OCI-M1 (cell line): ENCODE results near the gene PCDH17.

Experiments used
- DNase-seq: peaks from one replicate; lab custom pipeline; 2025; lab: John Stamatoyannopoulos, UW

Gene PCDH17

GRCh38 chr13:57739543-57740190 lies 108.1 kb downstream of the PCDH17 start:
- DNase-seq, result no peak

DNA sequence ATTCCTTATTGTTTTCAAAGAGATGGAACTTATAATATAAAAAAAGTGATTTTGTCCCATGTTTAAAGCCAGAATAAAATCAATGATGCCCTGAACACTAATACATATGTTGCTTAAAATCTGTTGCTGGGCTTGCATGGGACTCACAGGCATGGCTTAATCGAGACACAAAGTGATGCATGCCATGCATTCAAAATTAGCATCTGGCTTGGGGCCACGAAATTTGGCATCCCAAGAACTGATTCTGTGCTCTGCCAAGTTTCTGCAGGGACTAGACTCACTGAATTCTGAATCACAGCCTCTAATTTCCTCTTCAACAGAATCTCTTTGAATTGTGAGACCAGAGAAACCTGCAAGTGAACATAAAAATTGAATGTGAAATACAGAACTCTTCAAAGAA lies 109.2 kb downstream of the PCDH17 start:
- no peak for DNase-seq

GRCh38 chr13:57748096-57748495 lies 116.6 kb downstream of the PCDH17 start:
- no peak for DNase-seq

- DNase-seq, result no peak
Observed at GRCh38 chr13:57760951-57761350, 129.4 kb downstream of the PCDH17 start.

DNA sequence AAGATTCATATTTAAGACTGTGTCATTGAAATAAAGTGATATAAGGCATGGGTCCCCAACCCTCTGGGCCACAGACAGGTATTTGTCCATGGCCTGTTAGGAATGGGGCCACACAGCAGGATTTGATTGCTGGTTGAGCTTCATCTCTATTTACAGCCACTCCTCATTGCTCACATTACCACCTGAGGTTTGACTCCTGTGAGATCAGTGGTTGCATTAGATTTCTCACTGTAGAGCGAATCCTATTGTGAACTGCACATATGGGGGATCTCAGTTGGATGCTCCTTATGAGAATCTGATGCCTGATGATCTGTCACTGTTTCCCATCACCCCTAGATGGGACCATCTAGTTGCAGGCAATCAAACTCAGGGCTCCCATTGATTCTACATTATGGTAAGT lies 132.1 kb downstream of the PCDH17 start:
- no peak for DNase-seq
